ENCODE data around the gene COA3.

COA3 gene

DNA sequence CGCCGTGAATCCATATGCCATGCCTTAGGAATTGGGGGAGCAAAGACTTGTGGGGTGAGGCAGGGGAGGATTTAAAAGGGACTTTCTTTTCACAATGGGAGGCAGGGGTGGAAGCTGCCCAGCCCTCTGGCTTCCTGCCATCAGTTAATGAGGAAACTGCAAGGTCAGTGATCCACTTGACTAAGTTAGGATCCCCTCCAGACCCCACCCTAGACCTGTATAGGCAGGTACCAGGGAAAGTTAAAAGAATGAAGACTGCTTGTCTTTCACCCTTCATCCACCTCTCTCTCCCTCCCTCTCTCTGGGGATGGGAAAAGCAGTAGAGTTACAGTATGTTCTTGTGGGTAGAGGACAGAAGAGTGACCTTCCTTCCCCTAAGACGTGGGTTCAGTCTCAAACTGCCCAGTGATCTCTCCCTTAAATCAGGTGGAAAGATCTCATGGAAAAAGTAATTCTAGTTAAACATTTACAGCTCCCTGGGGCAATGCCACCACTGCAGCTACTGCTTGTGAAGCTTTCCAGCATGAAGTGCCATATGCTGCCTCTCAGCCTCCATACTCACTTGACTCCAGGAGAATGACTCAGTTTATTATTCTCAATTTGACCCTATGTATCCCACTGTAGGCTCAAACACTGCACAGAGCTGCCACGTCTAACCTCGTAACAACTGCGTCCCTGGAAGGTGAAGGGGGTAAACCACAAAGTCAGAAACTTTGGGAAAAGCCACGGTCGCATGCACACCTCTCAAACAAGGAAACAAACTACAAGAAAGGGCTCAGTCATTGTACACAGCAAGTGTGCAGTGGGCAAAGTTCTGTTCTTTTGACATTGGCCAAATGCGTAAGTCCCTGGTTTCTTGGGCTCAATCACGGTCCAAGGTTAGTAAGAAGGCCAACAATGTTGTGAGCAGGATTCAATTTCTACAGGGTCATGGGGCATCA is 1.2 kb downstream of the COA3 start:
- DNase-seq (ENCODE audit: low read depth) = no peak
- TF ChIP-seq CTCF (conservative IDR thresholded peaks at IDR 0.05; ENCODE audit: low read depth, low read length) = no peak
- H3K4me3 ChIP-seq (ENCODE audit: low read depth, low read length) = peak overlapping the region; percentile 98

DNA sequence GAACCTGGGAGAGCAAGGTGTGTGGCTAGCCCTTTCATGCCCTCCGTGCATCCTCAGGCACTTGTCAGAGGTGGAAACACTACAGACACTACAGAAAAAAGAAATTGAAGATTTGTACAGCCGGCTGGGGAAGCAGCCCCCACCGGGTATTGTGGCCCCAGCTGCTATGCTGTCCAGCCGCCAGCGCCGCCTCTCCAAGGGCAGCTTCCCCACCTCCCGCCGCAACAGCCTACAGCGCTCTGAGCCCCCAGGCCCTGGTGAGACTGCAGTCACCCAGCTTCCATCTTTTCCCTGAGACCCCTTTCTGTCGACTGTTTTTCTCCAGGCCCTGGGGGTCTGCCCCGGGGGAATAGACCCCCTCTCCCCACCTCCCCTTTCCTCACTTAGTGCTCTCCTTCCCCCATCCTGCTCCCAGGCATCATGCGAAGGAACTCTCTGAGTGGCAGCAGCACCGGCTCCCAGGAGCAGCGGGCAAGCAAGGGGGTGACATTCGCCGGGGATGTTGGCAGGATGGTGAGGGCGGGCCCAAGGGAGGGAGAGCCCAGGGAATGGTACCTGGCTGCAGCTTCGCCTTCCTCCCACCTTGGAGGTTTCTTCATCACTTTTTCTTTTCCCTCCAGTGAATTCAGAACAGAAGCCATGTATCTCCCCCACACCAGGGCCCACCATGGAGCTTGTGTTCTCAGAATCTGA is 2.3 kb downstream of the COA3 start:
- DNase-seq (ENCODE audit: low read depth) = no peak
- TF ChIP-seq CTCF (conservative IDR thresholded peaks at IDR 0.05; ENCODE audit: low read depth, low read length) = no peak
- no peak overlapping the region for H3K4me3 ChIP-seq (ENCODE audit: low read depth, low read length)

GRCh38 chr17:42795465-42795864 is 3.0 kb downstream of the COA3 start:
- TF ChIP-seq CTCF (conservative IDR thresholded peaks at IDR 0.05; ENCODE audit: low read depth, low read length) = no peak
- no peak overlapping the region for H3K4me3 ChIP-seq (ENCODE audit: low read depth, low read length)
- DNase-seq (ENCODE audit: low read depth) = no peak

DNA sequence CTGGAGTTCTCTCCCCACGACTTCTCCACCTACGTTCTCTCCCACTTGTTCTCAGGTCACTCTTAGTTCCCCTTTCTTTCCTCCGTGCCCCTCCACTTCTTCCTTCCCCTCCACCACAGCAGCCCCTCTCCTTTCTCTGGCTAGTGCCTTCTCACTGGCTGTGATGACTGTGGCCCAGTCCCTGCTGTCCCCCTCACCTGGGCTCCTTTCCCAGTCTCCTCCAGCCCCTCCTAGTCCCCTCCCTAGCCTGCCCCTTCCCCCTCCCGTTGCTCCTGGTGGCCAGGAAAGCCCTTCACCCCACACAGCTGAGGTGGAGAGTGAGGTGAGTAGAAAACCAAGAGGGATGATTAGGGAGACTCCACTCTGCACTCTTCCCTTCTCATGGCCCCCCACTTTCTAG is 3.4 kb downstream of the COA3 start:
- H3K4me3 ChIP-seq (ENCODE audit: low read depth, low read length) = no peak overlapping the region
- DNase-seq (ENCODE audit: low read depth) = no peak
- no peak for TF ChIP-seq CTCF (conservative IDR thresholded peaks at IDR 0.05; ENCODE audit: low read depth, low read length)

DNA sequence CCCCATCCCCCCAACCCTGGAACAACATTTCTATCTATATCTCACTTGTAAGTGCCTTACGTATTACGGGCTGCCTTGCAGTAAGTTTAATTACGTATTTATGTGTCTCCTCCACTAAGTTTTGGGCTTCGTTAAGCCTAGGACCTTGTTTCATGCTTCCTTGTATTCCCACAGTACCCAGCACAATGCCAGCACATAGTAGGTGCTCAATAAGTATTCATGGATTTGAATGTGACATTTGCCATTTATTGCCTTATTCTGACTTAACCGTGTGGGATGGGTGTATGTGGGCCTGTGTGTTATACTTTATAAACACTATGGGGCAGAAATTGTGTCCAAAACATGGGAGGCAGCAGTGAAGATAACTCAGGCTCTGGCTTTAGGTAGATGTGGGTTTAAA is 6.0 kb downstream of the COA3 start:
- no peak overlapping the region for H3K4me3 ChIP-seq (ENCODE audit: low read depth, low read length)
- DNase-seq (ENCODE audit: low read depth) = no peak
- TF ChIP-seq CTCF (conservative IDR thresholded peaks at IDR 0.05; ENCODE audit: low read depth, low read length) = no peak

DNA sequence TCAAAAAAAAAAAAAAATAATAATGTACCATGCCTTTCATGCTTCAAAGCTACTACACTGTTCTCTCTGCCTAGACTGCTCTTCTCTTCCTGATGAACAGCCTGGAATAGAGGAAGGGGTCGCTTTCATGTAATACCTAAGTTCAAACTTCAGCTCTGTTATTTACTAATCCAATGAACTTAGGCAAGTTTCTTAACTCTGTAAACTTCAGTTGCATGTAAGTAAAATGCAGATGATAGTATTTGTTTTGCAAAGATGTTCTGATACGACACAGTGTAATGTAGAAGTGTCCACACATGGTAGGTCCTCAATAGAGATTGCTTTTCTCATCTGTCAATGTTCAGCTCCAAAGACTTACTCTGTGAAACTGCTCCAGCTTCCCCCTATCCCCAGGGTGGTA is 6.6 kb downstream of the COA3 start:
- no peak for TF ChIP-seq CTCF (conservative IDR thresholded peaks at IDR 0.05; ENCODE audit: low read depth, low read length)
- H3K4me3 ChIP-seq (ENCODE audit: low read depth, low read length) = no peak overlapping the region
- DNase-seq (ENCODE audit: low read depth) = no peak
